ENCODE data around the gene RPL34.

- TF ChIP-seq CTCF (IDR thresholded peaks at IDR 0.05) = no peak
- no peak for TF ChIP-seq EP300 (IDR thresholded peaks at IDR 0.05)
Measured at GRCh38 chr4:108607079-108607815, 13.1 kb upstream of the RPL34 start.
